Neural progenitor cell (in vitro differentiated cells): ENCODE results near the gene KDF1. TPM values are rescaled to one million over a fixed set of nuclear protein-coding genes. Genes with fewer than 3 reads are reported as not detected.

Experiments
- DNase-seq: peaks from one replicate; pipeline ENCODE4 v3.0.0-alpha.2; 2016; ENCODE audit warnings: low spot score
- H2AFZ ChIP-seq: fragments of 200-600 bp; sonication (generic); replicated peaks from 2 replicates; pipeline ENCODE4 v1.6.1; 2016; ENCODE audit warnings: antibody characterized with exemption
- H3F3A ChIP-seq: fragments of 200-600 bp; sonication (generic); 2 replicates; pipeline ENCODE4 v1.6.1; 2016; ENCODE audit warnings: antibody characterized with exemption, low read depth
- H3K27ac ChIP-seq: fragments of 200-600 bp; sonication (generic); 2 replicates; pipeline ENCODE4 v1.5.1; 2016; ENCODE audit warnings: mild to moderate bottlenecking
- H3K27me3 ChIP-seq: fragments of 200-600 bp; sonication (generic); 2 replicates; pipeline ENCODE4 v1.6.1; 2016; ENCODE audit warnings: mild to moderate bottlenecking, moderate library complexity
- H3K36me3 ChIP-seq: fragments of 200-600 bp; sonication (generic); 2 replicates; pipeline ENCODE4 v1.5.1; 2016
- H3K4me1 ChIP-seq: fragments of 200-600 bp; sonication (generic); 2 replicates; pipeline ENCODE4 v1.6.1; 2016; ENCODE audit warnings: mixed run types
- H3K4me2 ChIP-seq: fragments of 200-600 bp; sonication (generic); 2 replicates; pipeline ENCODE4 v1.6.1; 2016
- H3K4me3 ChIP-seq: fragments of 200-600 bp; sonication (generic); 2 replicates; pipeline ENCODE4 v1.5.1; 2016
- H3K79me2 ChIP-seq: fragments of 200-600 bp; sonication (generic); 2 replicates; pipeline ENCODE4 v1.6.1; 2016; ENCODE audit warnings: low read depth
- H3K9ac ChIP-seq: fragments of 200-600 bp; sonication (generic); 2 replicates; pipeline ENCODE4 v1.6.1; 2016
- H3K9me3 ChIP-seq: fragments of 200-600 bp; sonication (generic); 2 replicates; pipeline ENCODE4 v1.5.1; 2016; ENCODE audit warnings: low read depth
- H4K20me1 ChIP-seq: fragments of 200-600 bp; sonication (generic); 2 replicates; pipeline ENCODE4 v1.6.1; 2016; ENCODE audit warnings: low read depth
- H3K27ac Mint-ChIP-seq: 3 replicates; pipeline ENCODE4 v1.8.0; 2021; ENCODE audit warnings: mixed read lengths
- H3K27me3 Mint-ChIP-seq: 2 replicates; pipeline ENCODE4 v1.8.0; 2022; ENCODE audit warnings: low read depth, mild to moderate bottlenecking, inconsistent platforms, moderate library complexity, mixed read lengths; ENCODE audit not compliant: insufficient read depth
- H3K36me3 Mint-ChIP-seq: 3 replicates; pipeline ENCODE4 v1.8.0; 2021; ENCODE audit warnings: mixed read lengths
- H3K4me1 Mint-ChIP-seq: 3 replicates; pipeline ENCODE4 v1.8.0; 2021; ENCODE audit warnings: mixed read lengths
- H3K4me3 Mint-ChIP-seq: 3 replicates; pipeline ENCODE4 v1.8.0; 2021; ENCODE audit warnings: mild to moderate bottlenecking, moderate library complexity, mixed read lengths
- H3K9me3 Mint-ChIP-seq: 3 replicates; pipeline ENCODE4 v1.8.0; 2020; ENCODE audit warnings: mixed read lengths
- EZH2 ChIP-seq: fragments of 200-600 bp; sonication (generic); IDR thresholded peaks from 2 replicates; pipeline ENCODE4 v1.6.1; 2017; ENCODE audit warnings: antibody characterized with exemption, mild to moderate bottlenecking, moderate library complexity
- EZH2phosphoT487 ChIP-seq: fragments of 200-600 bp; sonication (generic); IDR thresholded peaks from 2 replicates; pipeline ENCODE4 v1.6.1; 2017; ENCODE audit warnings: antibody characterized with exemption
- total RNA-seq: library from RNA; depleted of rRNA; stranded (reverse); fragments of >200 nt; gene quantifications from 2 replicates; pipeline ENCODE4 v1.2.3, GENCODE V29; 2015; ENCODE audit warnings: low replicate concordance
- TF ChIP-seq, protein P1 (sequence below): fragments of 200-600 bp; sonication (generic); IDR thresholded peaks from 2 replicates; pipeline ENCODE4 v1.5.1; 2017; ENCODE audit warnings: antibody characterized with exemption, mild to moderate bottlenecking

Gene KDF1
- total RNA-seq, 1 donor from 2014 or later, result not detected

- H3K36me3 Mint-ChIP-seq, result no peaks in the 10 kb centered on the region
Observed at GRCh38 chr1:26913754-26914619, 46.3 kb downstream of the KDF1 start, which contains the start of gene NR0B2. Gene NR0B2 (minus strand): TSS chr1:26913975. CDS start chr1:26913940, 35 bp downstream.

GRCh38 chr1:26913389-26913753 lies 46.9 kb downstream of the KDF1 start:
- no peaks in the 10 kb centered on the region for H3K4me1 Mint-ChIP-seq
- peaks cover 5% of the 10 kb centered on the region for H3K27me3 Mint-ChIP-seq
- H3K27ac ChIP-seq, result no peak overlapping the region
- TF ChIP-seq, protein P1, sequence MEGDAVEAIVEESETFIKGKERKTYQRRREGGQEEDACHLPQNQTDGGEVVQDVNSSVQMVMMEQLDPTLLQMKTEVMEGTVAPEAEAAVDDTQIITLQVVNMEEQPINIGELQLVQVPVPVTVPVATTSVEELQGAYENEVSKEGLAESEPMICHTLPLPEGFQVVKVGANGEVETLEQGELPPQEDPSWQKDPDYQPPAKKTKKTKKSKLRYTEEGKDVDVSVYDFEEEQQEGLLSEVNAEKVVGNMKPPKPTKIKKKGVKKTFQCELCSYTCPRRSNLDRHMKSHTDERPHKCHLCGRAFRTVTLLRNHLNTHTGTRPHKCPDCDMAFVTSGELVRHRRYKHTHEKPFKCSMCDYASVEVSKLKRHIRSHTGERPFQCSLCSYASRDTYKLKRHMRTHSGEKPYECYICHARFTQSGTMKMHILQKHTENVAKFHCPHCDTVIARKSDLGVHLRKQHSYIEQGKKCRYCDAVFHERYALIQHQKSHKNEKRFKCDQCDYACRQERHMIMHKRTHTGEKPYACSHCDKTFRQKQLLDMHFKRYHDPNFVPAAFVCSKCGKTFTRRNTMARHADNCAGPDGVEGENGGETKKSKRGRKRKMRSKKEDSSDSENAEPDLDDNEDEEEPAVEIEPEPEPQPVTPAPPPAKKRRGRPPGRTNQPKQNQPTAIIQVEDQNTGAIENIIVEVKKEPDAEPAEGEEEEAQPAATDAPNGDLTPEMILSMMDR, result no peak
- no peak for TF ChIP-seq EZH2phosphoT487
- no peak for TF ChIP-seq EZH2
- no peak overlapping the region for H3K4me2 ChIP-seq
- H3K9me3 Mint-ChIP-seq, result no peaks in the 10 kb centered on the region
- no peaks in the 10 kb centered on the region for H3F3A ChIP-seq
- no peaks in the 10 kb centered on the region for H3K4me1 ChIP-seq
- no peaks in the 10 kb centered on the region for H4K20me1 ChIP-seq
- peaks cover 15% of the 10 kb centered on the region for H3K27me3 ChIP-seq
- no peak overlapping the region for H3K4me3 ChIP-seq
- H3K27ac Mint-ChIP-seq, result no peak overlapping the region
- no peaks in the 10 kb centered on the region for H3K36me3 ChIP-seq
- no peak for DNase-seq
- H3K79me2 ChIP-seq, result no peaks in the 10 kb centered on the region
- no peaks in the 10 kb centered on the region for H3K9me3 ChIP-seq
- H2AFZ ChIP-seq, result no peak overlapping the region
- H3K9ac ChIP-seq, result no peak overlapping the region
- no peaks in the 10 kb centered on the region for H3K36me3 Mint-ChIP-seq
- H3K4me3 Mint-ChIP-seq, result no peak overlapping the region

More at GRCh38 chr1:26913754-26914619, 46.3 kb downstream of the KDF1 start, which contains the start of gene NR0B2:
- Histone ChIP-seq H3K9me3 (no peaks in the 10 kb centered on the region), H4K20me1 (no peaks in the 10 kb centered on the region), H3K36me3 (no peaks in the 10 kb centered on the region), H3K4me1 (no peaks in the 10 kb centered on the region), H3K9ac (no peak within 1 kb of the TSS), H3F3A (no peaks in the 10 kb centered on the region), H3K4me3 (no peak within 1 kb of the TSS), H3K79me2 (no peaks in the 10 kb centered on the region), H2AFZ (no peak within 1 kb of the TSS), H3K27ac (no peak within 1 kb of the TSS), H3K27me3 (peaks cover 15% of the 10 kb centered on the region), H3K4me2 (no peak within 1 kb of the TSS)
- Mint-ChIP-seq H3K27me3 (peaks cover 5% of the 10 kb centered on the region), H3K9me3 (no peaks in the 10 kb centered on the region), H3K27ac (no peak within 1 kb of the TSS), H3K4me3 (no peak within 1 kb of the TSS), H3K4me1 (no peaks in the 10 kb centered on the region)
- no peak for DNase-seq
- TF ChIP-seq, protein P1, result no peak
- TF ChIP-seq EZH2, result no peak
- TF ChIP-seq EZH2phosphoT487, result no peak

- H3K4me1 Mint-ChIP-seq, result no peaks in the 10 kb centered on the region
- H3K9me3 Mint-ChIP-seq, result no peaks in the 10 kb centered on the region
Observed at GRCh38 chr1:26912147-26912490, 48.1 kb downstream of the KDF1 start.

More at GRCh38 chr1:26912147-26912490, 48.1 kb downstream of the KDF1 start:
- TF ChIP-seq EZH2 (no peak), EZH2phosphoT487 (no peak)
- TF ChIP-seq, protein P1, result no peak
- DNase-seq, result no peak
- H3K9ac ChIP-seq, result no peak overlapping the region
- no peak overlapping the region for H2AFZ ChIP-seq
- H3K27me3 ChIP-seq, result peaks cover 15% of the 10 kb centered on the region
- Mint-ChIP-seq H3K27ac (no peak overlapping the region), H3K27me3 (peaks cover 5% of the 10 kb centered on the region), H3K36me3 (no peaks in the 10 kb centered on the region), H3K4me3 (no peak overlapping the region)
- no peak overlapping the region for H3K27ac ChIP-seq
- H3F3A ChIP-seq, result no peaks in the 10 kb centered on the region
- H3K79me2 ChIP-seq, result no peaks in the 10 kb centered on the region
- no peaks in the 10 kb centered on the region for H3K36me3 ChIP-seq
- no peaks in the 10 kb centered on the region for H4K20me1 ChIP-seq
- H3K4me1 ChIP-seq, result no peaks in the 10 kb centered on the region
- H3K9me3 ChIP-seq, result no peaks in the 10 kb centered on the region
- no peak overlapping the region for H3K4me2 ChIP-seq
- H3K4me3 ChIP-seq, result no peak overlapping the region
